ENCODE data around the gene REX1BD. TPM values are rescaled to one million over a fixed set of nuclear protein-coding genes. Genes with fewer than 3 reads are reported as not detected.

The REX1BD gene
- total and polyA plus RNA-seq, 10 of the 15 experiments (the other 5 are each of a cell fraction or from before 2014, with no cell fraction given), result 1.1 to 101 (median 35.0) TPM

GRCh38 chr19:18588611-18589379 is at the start of gene REX1BD (continued):
- TF ChIP-seq SMAD5 (IDR thresholded peaks at IDR 0.05; ENCODE audit: low read depth) (peak; percentile 66; the same call in 1 of the 2 replicates), YBX1 (IDR thresholded peaks at IDR 0.05) (no peak), ETV6 (conservative IDR thresholded peaks at IDR 0.05 in 1 of 2, IDR thresholded peaks at IDR 0.05 in 1 of 2; ENCODE audit: borderline replicate concordance in 1 of 2, low read depth in 1 of 2) (no peak; a peak in 1 of 4 replicates), CBFB (IDR thresholded peaks at IDR 0.05; ENCODE audit: low read depth) (no peak), REST (IDR thresholded peaks at IDR 0.05; ENCODE audit: low read depth, low read length) (no peak), ZNF384 (IDR thresholded peaks at IDR 0.05; ENCODE audit: borderline replicate concordance, low read depth, low read length) (no peak), SRF (IDR thresholded peaks at IDR 0.05; ENCODE audit: low read depth in 2 of 2, low read length in 2 of 2) (no peak), NFXL1 (IDR thresholded peaks at IDR 0.05; ENCODE audit: borderline replicate concordance) (no peak), HDAC2 (IDR thresholded peaks at IDR 0.05) (no peak), CEBPB (IDR thresholded peaks at IDR 0.05; ENCODE audit: borderline replicate concordance in 1 of 2, low read depth in 2 of 2, low read length in 2 of 2) (peak in 1 of 2 experiments; percentile 34; a peak in 1 of 4 replicates), NFYB (IDR thresholded peaks at IDR 0.05; ENCODE audit: insufficient read depth, low read depth, low read length) (no peak), SUPT20H (IDR thresholded peaks at IDR 0.05; ENCODE audit: borderline replicate concordance, control insufficient read depth, low read depth, low read length) (no peak), FOS (IDR thresholded peaks at IDR 0.05; ENCODE audit: borderline replicate concordance, extremely low read depth, insufficient read length) (no peak), CREM (IDR thresholded peaks at IDR 0.05; ENCODE audit: low read depth) (no peak; the same call in 1 of the 2 replicates), MYB (IDR thresholded peaks at IDR 0.05; ENCODE audit: borderline replicate concordance, low read depth, low read length) (no peak), KDM1A (IDR thresholded peaks at IDR 0.05; ENCODE audit: borderline replicate concordance) (no peak), TCF12 (IDR thresholded peaks at IDR 0.05; ENCODE audit: low read depth, low read length) (peak; percentile 24; the same call in 1 of the 2 replicates), MLLT1 (IDR thresholded peaks at IDR 0.05) (no peak; the same call in 1 of the 2 replicates), ZNF217 (IDR thresholded peaks at IDR 0.05) (peak; percentile 77), PKNOX1 (IDR thresholded peaks at IDR 0.05) (peak; percentile 13; the same call in 1 of the 2 replicates)

All from GM12878 (cell line).